Panc1 (cell line): Measurements from ENCODE around the gene TMEM51.

Experiments used
- POLR2AphosphoS5 ChIP-seq: IDR thresholded peaks from 2 replicates; pipeline ENCODE4 v1.6.1; 2012; ENCODE audit warnings: mild to moderate bottlenecking, low read depth, low read length, moderate library complexity
- REST ChIP-seq, 2 experiments: IDR thresholded peaks; 2 replicates each; pipeline ENCODE4 v1.6.1; 2011 to 2012; ENCODE audit warnings: low read depth in 2 of 2, control low read depth in 1 of 2, low read length in 1 of 2, mild to moderate bottlenecking in 1 of 2, moderate library complexity in 1 of 2; ENCODE audit not compliant: insufficient read depth in 1 of 2
- TF ChIP-seq, protein P1 (sequence below): fragments of 450-650 bp; IDR thresholded peaks from 2 replicates; pipeline ENCODE4 v1.5.1; 2017; ENCODE audit warnings: mild to moderate bottlenecking

DNA sequence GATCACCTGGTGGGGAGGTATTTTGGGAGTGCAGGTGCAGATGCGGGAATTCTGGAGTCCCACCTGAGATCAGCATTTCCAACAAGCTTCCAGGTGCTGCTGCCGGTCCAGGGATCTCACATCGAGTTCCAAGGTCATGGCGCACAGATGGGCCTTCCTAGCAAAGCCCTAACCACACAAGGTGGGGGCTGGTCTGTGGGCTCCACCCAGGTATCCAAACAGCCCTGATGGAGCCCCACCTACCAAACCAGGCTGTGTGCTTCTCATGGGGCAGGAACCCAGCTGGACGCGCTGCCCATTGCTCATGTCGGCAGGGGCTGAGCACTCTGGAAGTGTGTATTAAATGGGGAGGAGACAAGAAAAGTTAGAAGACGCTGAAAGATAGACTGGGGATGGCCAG is 35.0 kb upstream of the TMEM51 start:
- TF ChIP-seq, protein P1, sequence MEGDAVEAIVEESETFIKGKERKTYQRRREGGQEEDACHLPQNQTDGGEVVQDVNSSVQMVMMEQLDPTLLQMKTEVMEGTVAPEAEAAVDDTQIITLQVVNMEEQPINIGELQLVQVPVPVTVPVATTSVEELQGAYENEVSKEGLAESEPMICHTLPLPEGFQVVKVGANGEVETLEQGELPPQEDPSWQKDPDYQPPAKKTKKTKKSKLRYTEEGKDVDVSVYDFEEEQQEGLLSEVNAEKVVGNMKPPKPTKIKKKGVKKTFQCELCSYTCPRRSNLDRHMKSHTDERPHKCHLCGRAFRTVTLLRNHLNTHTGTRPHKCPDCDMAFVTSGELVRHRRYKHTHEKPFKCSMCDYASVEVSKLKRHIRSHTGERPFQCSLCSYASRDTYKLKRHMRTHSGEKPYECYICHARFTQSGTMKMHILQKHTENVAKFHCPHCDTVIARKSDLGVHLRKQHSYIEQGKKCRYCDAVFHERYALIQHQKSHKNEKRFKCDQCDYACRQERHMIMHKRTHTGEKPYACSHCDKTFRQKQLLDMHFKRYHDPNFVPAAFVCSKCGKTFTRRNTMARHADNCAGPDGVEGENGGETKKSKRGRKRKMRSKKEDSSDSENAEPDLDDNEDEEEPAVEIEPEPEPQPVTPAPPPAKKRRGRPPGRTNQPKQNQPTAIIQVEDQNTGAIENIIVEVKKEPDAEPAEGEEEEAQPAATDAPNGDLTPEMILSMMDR = no peak
- TF ChIP-seq POLR2AphosphoS5 (no peak), REST (IDR thresholded peaks at IDR 0.05; ENCODE audit: insufficient read depth in 1 of 2, low read depth in 2 of 2, low read length in 1 of 2) (no peak)
